Measurements from ENCODE around the gene GPR155.
A peak's percentile ranks its signal among the peaks of the same experiment; 100 is the strongest.
"Not testable (repeated sequence)": the region's sequence is repeated elsewhere in the genome, so short reads cannot be mapped to it uniquely, and the experiment has no call there.

GPR155 gene

DNA sequence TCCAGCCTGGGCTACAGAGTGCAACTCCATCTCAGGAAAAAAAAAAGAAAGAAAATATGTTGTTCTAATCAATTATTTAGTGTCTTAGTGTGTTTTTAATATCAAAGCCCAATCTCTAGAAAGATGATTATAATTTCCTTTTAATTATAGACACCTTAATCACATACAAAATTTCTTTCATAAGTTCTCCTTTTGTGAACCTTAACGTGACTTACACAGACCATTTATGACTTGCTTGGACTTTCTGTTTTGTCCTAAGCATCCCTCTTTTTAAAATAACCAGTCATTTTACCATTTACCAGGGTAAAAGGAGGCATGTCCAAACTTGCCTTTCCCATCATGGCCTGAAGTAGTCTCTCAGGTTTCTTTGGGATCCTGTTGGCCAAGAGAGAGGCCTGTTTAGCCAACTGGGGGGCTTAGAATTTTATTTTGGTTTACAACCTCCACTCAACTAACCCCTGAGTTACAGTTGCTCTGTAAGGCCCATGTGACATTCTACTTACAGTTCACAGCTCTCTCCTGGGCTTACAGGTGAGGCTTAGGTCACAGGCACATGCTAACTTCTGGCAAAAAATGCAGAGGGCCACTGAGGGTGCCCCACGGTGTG lies 23.9 kb upstream of the GPR155 start:
- no peak overlapping the region for H3K9ac ChIP-seq (ENCODE audit: low read depth, low read length)
- H3K9me3 ChIP-seq (ENCODE audit: control insufficient read depth, insufficient read depth, low read length): peaks cover 16% of the 10 kb centered on the region; the same call in 1 of the 2 replicates
- H3K36me3 ChIP-seq (ENCODE audit: insufficient read depth, low read length): no peaks in the 10 kb centered on the region
- H3K4me1 ChIP-seq (ENCODE audit: insufficient read depth, low read length): no peaks in the 10 kb centered on the region

DNA sequence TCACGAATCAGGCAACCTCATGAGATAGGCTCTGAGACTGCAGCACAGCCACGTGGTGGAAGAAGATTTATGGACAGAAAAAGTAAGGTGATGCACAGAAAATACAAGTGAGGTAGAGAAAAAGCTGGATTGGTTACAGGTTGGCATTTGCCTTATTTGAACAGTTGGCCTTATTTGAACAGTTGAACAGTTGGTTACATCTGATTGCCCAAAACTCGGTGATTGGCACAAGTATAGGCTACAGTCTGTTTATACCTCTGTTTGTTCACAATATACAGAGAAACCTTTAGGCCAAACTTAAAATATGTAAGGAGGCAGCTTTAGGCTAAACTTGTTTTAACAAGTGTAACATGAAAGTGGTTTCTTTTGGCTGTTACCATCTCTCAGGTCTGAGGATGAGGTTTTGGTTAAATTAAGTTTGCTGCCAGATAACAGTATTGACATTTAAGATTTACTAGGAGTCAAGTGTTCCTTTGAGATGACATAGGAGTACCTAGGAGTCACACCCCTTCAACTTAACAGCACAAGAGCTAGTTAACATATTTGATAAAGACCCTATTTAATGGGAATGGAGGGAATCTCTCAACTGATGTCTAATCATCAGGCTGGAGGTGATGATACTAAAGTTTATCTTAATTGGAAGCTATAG lies 16.5 kb upstream of the GPR155 start:
- 0 out of 2 replicates have a peak, but pooled peaks cover 2% of the 10 kb centered on the region for H3K9me3 ChIP-seq (ENCODE audit: control insufficient read depth, insufficient read depth, low read length)
- H3K36me3 ChIP-seq (ENCODE audit: insufficient read depth, low read length): no peaks in the 10 kb centered on the region
- H3K4me1 ChIP-seq (ENCODE audit: insufficient read depth, low read length): no peaks in the 10 kb centered on the region
- no peak overlapping the region for H3K9ac ChIP-seq (ENCODE audit: low read depth, low read length)

DNA sequence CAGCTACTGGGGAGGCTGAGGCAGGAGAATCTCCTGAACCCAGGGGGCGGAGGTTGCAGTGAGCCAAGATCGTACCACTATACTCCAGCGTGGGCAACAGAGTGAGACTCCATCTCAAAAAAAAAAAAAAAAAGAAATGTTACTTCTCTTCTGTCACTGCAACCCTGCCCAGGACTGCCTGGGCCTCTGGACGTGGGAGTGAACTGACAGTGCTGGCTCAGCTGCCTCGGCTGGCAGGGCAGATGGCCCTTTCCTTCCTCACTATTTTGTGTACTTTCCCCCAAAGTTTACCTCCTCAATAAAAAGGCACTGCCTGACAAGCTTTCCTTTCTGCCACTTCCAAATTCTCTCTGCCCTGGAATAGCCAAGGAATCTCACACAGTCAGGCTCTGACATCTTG lies 12.5 kb upstream of the GPR155 start:
- Histone ChIP-seq H3K4me1 (ENCODE audit: insufficient read depth, low read length) (peaks cover 5% of the 10 kb centered on the region; the same call in 1 of the 2 replicates), H3K9me3 (ENCODE audit: control insufficient read depth, insufficient read depth, low read length) (no peaks in the 10 kb centered on the region), H3K36me3 (ENCODE audit: insufficient read depth, low read length) (no peaks in the 10 kb centered on the region), H3K9ac (ENCODE audit: low read depth, low read length) (no peak overlapping the region)

DNA sequence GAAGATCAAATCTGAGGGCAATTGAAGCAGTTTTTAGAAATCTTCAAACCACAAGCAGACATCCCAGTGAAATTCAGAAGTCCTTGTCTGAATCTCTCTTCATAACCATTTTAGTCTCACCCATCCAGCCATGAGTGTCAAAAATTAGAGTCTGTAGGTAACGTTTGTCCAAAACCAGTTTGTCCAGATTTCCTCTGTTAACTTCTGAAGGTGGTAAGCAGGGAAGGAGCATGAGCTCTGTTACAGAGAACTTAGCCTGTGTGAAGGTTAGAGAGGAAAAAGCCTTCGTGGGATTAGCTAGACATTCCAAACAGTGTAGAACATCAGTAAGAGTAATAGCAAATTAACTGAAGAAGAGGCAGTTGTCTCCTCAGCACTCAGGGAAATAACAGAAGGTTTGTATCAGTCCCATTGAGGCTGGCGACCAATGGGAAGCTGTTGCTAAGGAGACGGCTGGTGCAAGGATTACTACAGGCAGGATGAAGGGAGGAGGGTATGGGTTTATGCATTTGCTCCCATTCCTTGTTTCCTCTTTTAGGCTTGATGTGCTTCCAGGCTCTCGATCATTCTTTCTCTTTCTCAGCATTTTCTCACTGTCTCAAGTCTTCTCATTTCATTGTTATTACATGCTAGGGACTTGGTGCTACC lies 8.7 kb upstream of the GPR155 start:
- H3K36me3 ChIP-seq (ENCODE audit: insufficient read depth, low read length): no peaks in the 10 kb centered on the region
- no peak overlapping the region for H3K9ac ChIP-seq (ENCODE audit: low read depth, low read length)
- peaks cover 5% of the 10 kb centered on the region; the same call in 1 of the 2 replicates for H3K4me1 ChIP-seq (ENCODE audit: insufficient read depth, low read length)
- no peaks in the 10 kb centered on the region for H3K9me3 ChIP-seq (ENCODE audit: control insufficient read depth, insufficient read depth, low read length)

DNA sequence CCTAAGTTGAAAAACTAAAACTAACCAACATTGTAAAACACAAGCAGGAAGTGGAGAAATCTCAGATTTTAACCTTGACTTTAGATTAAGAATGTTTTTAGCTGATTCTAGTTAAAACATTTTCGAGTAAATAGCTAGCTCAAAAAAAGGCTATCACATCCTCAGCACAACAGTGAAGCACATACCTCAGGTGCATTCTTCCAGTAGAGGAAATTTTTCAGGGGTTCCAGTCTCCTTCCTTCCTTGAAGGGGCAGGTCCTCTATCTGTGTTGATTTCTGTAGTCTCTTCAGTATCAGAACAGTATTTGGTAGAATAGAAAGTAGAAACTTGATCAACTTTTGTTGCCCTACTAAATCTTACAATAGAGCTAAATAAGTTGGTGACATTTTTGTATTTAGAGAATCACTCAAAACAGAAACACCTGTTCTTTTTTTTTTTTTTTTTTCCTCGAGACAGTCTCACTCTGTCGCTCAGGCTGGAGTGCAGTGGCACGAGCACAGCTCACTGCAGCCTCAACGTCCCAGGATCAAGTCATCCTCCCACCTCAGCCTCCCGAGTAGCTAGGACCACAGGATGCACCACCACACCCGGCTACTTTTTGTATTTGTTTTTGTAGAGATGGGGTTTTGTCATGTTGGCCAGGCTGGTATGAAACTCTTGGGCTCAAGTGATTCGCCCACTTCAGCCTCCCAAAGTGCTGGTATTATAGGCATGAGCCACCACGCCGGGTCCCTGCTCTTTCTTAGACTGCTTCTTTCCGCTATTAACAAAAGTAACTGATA lies 6.9 kb upstream of the GPR155 start:
- Histone ChIP-seq H3K36me3 (ENCODE audit: insufficient read depth, low read length) (no peaks in the 10 kb centered on the region), H3K9ac (ENCODE audit: low read depth, low read length) (no peak overlapping the region), H3K4me1 (ENCODE audit: insufficient read depth, low read length) (peaks cover 5% of the 10 kb centered on the region; the same call in 1 of the 2 replicates), H3K9me3 (ENCODE audit: control insufficient read depth, insufficient read depth, low read length) (no peaks in the 10 kb centered on the region; the same call in 1 of the 2 replicates)

DNA sequence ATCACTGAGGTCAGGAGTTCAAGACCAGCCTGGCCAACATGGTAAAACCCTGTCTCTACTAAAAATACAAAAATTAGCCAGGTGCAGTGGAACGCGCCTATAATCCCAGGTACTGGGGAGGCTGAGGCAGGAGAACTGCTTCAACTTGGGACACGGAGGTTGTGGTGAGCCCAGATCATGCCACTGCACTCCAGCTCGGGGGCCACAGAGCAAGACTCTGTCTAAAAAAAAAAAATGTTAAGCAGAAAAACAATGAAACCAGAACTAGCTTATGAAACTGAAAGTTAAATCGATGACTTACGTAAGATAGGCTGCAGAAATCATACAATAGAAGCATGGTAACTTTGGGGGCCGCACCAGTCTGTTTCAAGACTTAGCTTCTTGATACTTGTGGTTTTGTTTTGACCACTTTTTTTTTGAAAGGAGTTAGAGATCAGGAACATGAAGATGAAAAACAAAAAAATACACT lies 6.2 kb upstream of the GPR155 start:
- Histone ChIP-seq H3K36me3 (ENCODE audit: insufficient read depth, low read length) (no peaks in the 10 kb centered on the region), H3K4me1 (ENCODE audit: insufficient read depth, low read length) (peaks cover 5% of the 10 kb centered on the region; the same call in 1 of the 2 replicates), H3K9ac (ENCODE audit: low read depth, low read length) (no peak overlapping the region), H3K9me3 (ENCODE audit: control insufficient read depth, insufficient read depth, low read length) (no peaks in the 10 kb centered on the region; the same call in 1 of the 2 replicates)

DNA sequence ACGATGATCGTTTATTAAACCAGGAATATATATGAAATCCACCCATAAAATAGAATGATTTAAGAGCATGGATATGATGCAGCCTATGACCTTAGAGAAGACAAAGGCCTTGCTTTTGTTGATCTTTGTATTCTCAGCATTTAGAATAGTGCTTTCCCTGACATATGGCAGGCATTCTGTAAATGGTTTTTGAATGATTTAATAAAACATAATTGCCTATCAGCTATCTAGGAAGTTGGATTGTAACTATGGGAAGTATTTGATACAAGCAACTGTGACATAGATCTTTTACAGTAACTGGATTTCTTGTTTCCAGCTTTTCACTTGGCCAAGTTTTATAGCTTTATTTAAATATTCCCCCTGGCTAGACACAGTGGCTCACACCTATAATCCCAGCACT lies 5.1 kb upstream of the GPR155 start:
- H3K36me3 ChIP-seq (ENCODE audit: insufficient read depth, low read length): no peaks in the 10 kb centered on the region
- no peak overlapping the region for H3K9ac ChIP-seq (ENCODE audit: low read depth, low read length)
- no peaks in the 10 kb centered on the region; the same call in 1 of the 2 replicates for H3K9me3 ChIP-seq (ENCODE audit: control insufficient read depth, insufficient read depth, low read length)
- H3K4me1 ChIP-seq (ENCODE audit: insufficient read depth, low read length): peaks cover 5% of the 10 kb centered on the region; the same call in 1 of the 2 replicates

DNA sequence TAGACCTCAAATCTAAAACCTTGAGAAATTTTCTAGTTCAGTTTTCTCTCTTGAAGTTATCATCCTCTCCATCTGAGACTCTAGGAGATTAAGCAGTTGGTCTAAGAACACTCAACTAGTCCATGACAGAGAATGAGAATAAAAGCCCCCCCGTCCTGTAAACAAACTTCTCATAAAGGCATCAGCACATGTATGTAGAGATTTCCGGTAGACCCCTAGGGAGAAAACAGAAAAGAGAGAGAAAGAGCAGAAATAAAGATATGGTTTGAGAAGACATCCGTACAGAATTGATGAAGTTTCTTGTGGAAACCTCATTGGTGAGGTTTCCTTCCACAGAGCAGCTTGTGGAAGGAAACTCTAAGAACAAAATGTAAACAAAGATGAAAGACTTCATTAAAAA lies 3.2 kb upstream of the GPR155 start:
- Histone ChIP-seq H3K9ac (ENCODE audit: low read depth, low read length) (no peak overlapping the region), H3K4me1 (ENCODE audit: insufficient read depth, low read length) (no peaks in the 10 kb centered on the region), H3K9me3 (ENCODE audit: control insufficient read depth, insufficient read depth, low read length) (no peaks in the 10 kb centered on the region; the same call in 1 of the 2 replicates), H3K36me3 (ENCODE audit: insufficient read depth, low read length) (no peaks in the 10 kb centered on the region)

DNA sequence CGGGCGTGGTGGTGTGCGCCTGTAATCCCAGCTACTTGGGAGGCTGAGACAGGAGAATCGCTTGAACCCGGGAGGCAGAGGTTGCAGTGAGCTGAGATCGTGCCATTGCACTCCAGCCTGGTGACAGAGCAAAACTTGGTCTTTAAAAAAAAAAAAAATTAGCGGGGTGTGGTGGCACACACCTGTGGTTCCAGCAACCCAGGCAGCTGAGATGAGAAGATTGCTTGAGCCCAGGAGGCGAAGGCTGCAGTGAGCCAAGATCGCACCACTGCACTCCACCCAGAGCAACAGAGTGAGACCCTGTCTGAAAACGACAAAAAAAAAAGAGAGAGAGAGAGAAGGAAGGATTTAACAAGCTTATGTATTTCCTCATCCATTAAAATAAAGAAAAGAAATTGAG lies 2.7 kb upstream of the GPR155 start:
- H3K9me3 ChIP-seq (ENCODE audit: control insufficient read depth, insufficient read depth, low read length); H3K9ac ChIP-seq (ENCODE audit: low read depth, low read length); H3K36me3 ChIP-seq (ENCODE audit: insufficient read depth, low read length); H3K4me1 ChIP-seq (ENCODE audit: insufficient read depth, low read length): not testable (repeated sequence)

DNA sequence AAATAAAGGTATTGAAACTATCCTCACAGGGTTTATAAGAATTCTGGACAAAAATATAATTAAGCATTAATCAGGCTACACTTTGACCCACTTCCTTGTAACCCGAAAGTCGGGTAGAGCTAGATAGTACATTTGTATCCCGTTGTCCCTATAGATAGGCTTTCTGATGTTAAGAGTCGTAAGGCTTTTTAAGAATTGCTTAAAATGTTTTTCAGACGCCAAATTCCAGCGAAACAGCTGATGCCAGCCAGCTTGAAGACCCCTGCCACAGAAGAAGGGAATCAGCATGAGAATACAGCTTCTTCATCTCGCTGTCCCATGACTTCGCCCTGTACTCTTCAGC lies 962 bp upstream of the GPR155 start:
- Histone ChIP-seq H3K9me3 (ENCODE audit: control insufficient read depth, insufficient read depth, low read length) (no peaks in the 10 kb centered on the region; the same call in 1 of the 2 replicates), H3K4me1 (ENCODE audit: insufficient read depth, low read length) (no peaks in the 10 kb centered on the region), H3K36me3 (ENCODE audit: insufficient read depth, low read length) (no peaks in the 10 kb centered on the region), H3K9ac (ENCODE audit: low read depth, low read length) (peak overlapping the region; percentile 93; the same call in 1 of the 2 replicates)

DNA sequence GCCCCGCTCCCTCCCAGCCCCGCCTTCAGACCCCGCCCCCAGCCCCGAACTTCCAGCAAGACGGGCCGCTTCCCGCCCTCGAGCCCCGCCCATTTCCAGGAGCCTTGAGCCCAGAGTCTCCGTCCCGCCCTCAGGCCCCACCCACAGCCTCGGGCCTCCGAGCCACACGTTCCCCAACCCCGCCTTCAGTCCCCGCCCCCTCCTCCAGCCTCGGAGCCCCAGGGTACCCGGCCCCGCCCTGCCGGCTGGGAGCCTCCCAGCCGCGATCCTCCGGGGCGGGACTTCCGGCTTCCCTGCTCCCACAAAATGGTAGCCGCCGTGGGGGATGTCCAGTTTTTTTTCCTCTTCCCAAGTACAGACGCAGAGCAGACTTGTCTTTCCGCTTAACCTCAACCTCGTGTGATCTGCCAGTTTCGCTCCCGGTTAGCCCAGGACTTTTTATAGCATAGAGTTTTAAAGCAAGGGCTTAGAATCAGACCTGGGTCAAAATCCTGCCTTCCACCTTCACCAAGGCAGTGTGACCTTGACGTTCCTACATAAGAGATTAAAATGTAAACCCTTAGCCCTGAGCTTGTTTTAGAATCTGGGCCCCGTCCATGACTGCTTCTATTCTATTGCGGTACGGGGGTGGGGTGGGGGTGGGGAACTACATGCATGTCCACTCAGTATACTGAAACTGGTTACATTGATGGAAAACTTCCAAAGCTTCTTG lies 435 bp upstream of the GPR155 start:
- H3K4me1 ChIP-seq (ENCODE audit: insufficient read depth, low read length): no peaks in the 10 kb centered on the region

DNA sequence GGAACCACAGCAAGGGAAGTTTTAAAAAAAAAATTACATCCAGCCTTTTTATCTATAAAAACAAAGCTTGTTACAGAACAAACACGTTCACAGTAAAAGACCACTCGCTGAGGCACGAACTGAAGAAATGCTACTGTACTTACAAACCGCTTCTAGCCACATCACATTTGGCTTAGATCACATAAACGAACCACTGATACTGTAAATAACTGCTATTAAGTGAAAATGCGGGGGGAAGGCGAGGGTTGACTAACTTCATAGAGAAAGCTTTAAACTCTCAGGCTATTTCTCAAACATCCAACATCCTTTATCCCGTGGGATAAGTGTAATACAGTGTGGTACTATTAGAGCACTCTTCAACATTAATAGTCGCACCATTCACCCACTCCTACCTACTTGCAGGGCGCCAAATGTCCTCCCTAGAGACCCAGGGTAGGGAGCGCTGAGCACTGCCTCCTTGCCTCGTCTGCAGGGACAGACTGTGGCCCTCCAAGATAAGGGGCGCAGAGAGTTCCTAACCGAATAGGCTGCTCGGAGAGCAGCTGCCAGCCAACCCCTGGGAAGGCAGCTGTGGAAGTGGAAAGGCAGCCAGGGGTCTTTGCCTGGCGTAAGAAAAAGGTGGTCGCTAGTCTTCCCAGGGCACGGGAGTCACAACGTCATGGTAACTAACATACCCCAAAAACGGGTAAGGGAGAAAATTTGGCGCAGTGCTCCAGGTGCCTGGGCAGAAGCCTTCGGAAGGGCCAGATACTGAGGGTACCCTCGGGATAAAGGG lies 854 bp downstream of the GPR155 start:
- H3K36me3 ChIP-seq (ENCODE audit: insufficient read depth, low read length): no peaks in the 10 kb centered on the region
- no peaks in the 10 kb centered on the region for H3K4me1 ChIP-seq (ENCODE audit: insufficient read depth, low read length)
- H3K9ac ChIP-seq (ENCODE audit: low read depth, low read length): peak overlapping the region; percentile 85; the same call in 1 of the 2 replicates
- H3K9me3 ChIP-seq (ENCODE audit: control insufficient read depth, insufficient read depth, low read length): no peaks in the 10 kb centered on the region; the same call in 1 of the 2 replicates

More for the DNA sequence above, 435 bp upstream of the GPR155 start:
- Histone ChIP-seq H3K36me3 (ENCODE audit: insufficient read depth, low read length) (no peaks in the 10 kb centered on the region), H3K9ac (ENCODE audit: low read depth, low read length) (peak overlapping the region; percentile 93), H3K9me3 (ENCODE audit: control insufficient read depth, insufficient read depth, low read length) (no peaks in the 10 kb centered on the region; the same call in 1 of the 2 replicates)

DNA sequence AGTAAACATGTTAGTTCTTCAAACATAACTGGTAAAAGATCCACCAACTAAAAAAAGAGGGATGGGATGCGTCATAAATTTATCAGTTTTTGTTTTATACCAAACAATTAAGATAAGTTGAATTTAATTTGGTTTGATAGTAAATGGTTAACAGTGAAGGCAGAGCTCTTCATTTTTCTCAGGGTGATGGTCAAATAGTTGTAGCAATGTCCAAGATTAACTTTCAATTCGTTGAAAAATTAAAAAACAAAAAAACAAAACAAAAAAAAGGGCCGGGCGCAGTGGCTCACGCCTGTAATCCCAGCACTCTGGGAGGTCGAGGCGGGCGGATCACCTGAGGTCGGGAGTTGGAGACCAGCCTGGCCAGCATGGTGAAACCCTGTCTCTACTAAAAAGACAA lies 1.8 kb downstream of the GPR155 start:
- H3K36me3 ChIP-seq (ENCODE audit: insufficient read depth, low read length): not testable (repeated sequence)

More for the DNA sequence above, 1.8 kb downstream of the GPR155 start:
- H3K9ac ChIP-seq (ENCODE audit: low read depth, low read length); H3K9me3 ChIP-seq (ENCODE audit: control insufficient read depth, insufficient read depth, low read length); H3K4me1 ChIP-seq (ENCODE audit: insufficient read depth, low read length): not testable (repeated sequence)
